Measurements from ENCODE around the gene DMD.

DNA sequence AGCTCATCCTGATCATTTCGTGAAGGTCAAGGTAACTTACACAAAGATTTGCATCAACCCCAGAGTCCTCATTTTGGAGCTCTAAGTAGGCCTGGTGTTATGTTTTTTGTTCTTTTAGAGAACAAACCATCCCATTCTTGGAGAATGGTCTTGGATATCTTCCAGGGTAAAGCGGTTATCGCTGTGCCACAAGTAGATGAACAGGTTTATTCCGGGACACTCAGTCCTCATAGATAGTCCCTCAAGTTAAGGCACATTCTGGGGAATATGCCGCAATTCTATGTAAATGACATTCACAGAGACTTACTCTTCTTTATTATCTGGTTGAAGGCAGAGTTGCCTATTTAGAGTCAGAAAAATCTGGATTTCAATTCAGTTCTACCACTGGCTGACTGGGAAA is 2044.5 kb downstream of the DMD start:
- no peak for TF ChIP-seq CTCF (IDR thresholded peaks at IDR 0.05; ENCODE audit: insufficient read depth, low read depth, low read length)
- TF ChIP-seq EZH2 (IDR thresholded peaks at IDR 0.05; ENCODE audit: insufficient read depth, low read length), result no peak

All from astrocyte (in vitro differentiated cells and primary cell).